Osteocyte (in vitro differentiated cells): Measurements from ENCODE around the gene SMIM22. TPM values are rescaled to one million over a fixed set of nuclear protein-coding genes. Genes with fewer than 3 reads are reported as not detected.
A peak's percentile ranks its signal among the peaks of the same experiment; 100 is the strongest.

Experiments
- DNase-seq: peaks from one replicate; pipeline ENCODE4 v3.0.0; 2021; ENCODE audit warnings: mixed read lengths; ENCODE audit not compliant: unreplicated experiment; ENCODE audit errors: extremely low spot score
- H3K27ac Mint-ChIP-seq: one replicate; pipeline ENCODE4 v1.8.0; 2021; ENCODE audit warnings: mild to moderate bottlenecking, mixed read lengths; ENCODE audit not compliant: unreplicated experiment
- H3K27me3 Mint-ChIP-seq: one replicate; pipeline ENCODE4 v1.8.0; 2021; ENCODE audit warnings: mixed read lengths; ENCODE audit not compliant: unreplicated experiment
- H3K36me3 Mint-ChIP-seq: one replicate; pipeline ENCODE4 v1.8.0; 2021; ENCODE audit warnings: mixed read lengths; ENCODE audit not compliant: unreplicated experiment
- H3K4me1 Mint-ChIP-seq: one replicate; pipeline ENCODE4 v1.8.0; 2021; ENCODE audit warnings: mixed read lengths; ENCODE audit not compliant: unreplicated experiment
- H3K4me3 Mint-ChIP-seq: one replicate; pipeline ENCODE4 v1.8.0; 2021; ENCODE audit warnings: mild to moderate bottlenecking, moderate library complexity, mixed read lengths; ENCODE audit not compliant: unreplicated experiment
- H3K9me3 Mint-ChIP-seq: one replicate; pipeline ENCODE4 v1.8.0; 2021; ENCODE audit warnings: mixed read lengths; ENCODE audit not compliant: unreplicated experiment
- total RNA-seq: library from RNA; stranded (reverse); gene quantifications from 2 replicates; pipeline ENCODE4 v1.2.1, GENCODE V29; 2021
- TF ChIP-seq, protein P1 (sequence below): fragments of 200-600 bp; sonication (generic); IDR thresholded peaks from 2 replicates; pipeline ENCODE4 v1.5.0; 2021; ENCODE audit warnings: antibody characterized with exemption, mild to moderate bottlenecking, moderate library complexity

SMIM22 gene
- total RNA-seq, 1 donor from 2014 or later = not detected

DNA sequence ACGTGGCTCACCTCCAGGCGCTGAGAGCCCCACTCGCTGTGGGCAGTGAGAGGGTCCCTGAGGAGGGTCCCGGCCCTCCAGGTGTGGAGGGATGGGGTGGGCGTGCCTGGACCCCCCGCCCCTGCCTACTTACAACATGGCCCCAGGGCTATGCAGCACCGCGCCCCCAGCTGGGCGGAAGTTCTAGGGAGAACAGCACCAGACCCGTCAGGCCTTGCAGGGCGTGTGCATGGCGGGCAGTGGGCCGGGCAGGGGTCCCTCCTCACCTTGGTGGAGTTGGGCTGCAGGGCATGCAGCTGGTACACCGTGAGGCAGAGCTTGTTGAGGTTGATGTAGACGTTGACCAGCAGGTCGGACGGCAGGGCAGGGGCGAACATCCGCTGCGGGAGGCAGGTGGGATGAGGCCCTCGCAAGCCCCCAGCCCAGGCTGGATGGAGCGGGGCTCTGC, 2.7 kb downstream of the SMIM22 start:
- Mint-ChIP-seq H3K27me3 (no peaks in the 10 kb centered on the region), H3K9me3 (no peaks in the 10 kb centered on the region), H3K27ac (no peak overlapping the region), H3K4me1 (peaks cover 8% of the 10 kb centered on the region), H3K4me3 (no peak overlapping the region), H3K36me3 (no peaks in the 10 kb centered on the region)
- TF ChIP-seq, protein P1, sequence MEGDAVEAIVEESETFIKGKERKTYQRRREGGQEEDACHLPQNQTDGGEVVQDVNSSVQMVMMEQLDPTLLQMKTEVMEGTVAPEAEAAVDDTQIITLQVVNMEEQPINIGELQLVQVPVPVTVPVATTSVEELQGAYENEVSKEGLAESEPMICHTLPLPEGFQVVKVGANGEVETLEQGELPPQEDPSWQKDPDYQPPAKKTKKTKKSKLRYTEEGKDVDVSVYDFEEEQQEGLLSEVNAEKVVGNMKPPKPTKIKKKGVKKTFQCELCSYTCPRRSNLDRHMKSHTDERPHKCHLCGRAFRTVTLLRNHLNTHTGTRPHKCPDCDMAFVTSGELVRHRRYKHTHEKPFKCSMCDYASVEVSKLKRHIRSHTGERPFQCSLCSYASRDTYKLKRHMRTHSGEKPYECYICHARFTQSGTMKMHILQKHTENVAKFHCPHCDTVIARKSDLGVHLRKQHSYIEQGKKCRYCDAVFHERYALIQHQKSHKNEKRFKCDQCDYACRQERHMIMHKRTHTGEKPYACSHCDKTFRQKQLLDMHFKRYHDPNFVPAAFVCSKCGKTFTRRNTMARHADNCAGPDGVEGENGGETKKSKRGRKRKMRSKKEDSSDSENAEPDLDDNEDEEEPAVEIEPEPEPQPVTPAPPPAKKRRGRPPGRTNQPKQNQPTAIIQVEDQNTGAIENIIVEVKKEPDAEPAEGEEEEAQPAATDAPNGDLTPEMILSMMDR = no peak
- DNase-seq = no peak

DNA sequence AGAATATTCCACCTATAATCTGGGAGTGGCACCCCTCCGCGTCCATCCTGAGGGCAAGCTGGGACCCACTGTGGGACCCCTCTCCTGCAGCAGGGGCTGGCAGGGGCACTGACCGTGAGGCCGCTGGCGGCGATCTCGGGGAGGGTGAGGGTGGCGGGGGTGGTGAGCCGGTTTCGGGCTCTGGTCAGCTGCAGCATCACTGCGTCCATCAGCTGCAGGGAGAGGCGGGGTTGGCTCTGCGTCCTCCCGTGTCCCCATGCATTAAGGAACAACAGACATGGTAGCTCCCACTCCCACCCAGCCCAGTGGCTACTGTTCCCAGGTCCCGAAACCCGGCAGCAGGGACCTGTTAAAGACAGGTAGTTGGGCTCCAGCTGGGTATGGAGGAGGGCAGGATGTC, 3.3 kb downstream of the SMIM22 start:
- Mint-ChIP-seq H3K27me3 (no peaks in the 10 kb centered on the region), H3K27ac (no peak overlapping the region), H3K9me3 (no peaks in the 10 kb centered on the region), H3K4me1 (peaks cover 15% of the 10 kb centered on the region), H3K4me3 (peak overlapping the region; percentile 17), H3K36me3 (no peaks in the 10 kb centered on the region)
- no peak for DNase-seq
- TF ChIP-seq, protein P1 = no peak

DNA sequence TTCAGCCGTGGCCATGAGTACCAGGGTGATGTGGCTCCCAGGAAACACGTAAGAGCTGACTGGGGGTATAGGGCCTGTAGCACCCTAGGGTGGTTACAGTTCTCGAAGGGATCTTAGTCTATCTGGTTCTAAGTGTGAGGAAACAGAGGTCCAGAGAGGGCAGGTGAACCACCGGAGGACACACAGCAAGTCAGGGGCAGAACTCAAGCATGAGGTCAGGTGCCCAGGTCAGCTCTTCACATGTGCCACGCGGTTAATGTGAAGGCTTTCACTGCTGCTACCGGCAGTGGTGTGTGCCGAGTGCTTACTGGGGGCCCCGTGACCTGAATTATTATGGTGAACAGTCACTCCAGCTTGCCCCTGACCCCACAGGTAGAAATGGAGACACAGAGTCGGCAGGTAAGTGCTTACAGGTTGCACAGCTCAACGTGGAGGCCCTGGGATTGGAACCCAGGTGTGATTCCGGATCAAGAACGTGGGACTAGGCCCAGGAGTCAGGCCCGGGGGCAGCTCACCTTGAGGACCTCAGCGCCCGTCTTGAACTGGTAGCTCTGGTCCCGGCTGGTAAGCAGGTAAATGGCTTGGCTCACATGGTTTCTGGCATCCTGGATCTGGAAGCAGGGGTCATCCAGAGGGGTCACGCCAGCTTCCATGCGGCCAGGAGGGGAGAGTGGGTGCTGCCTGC, 4.1 kb downstream of the SMIM22 start:
- Mint-ChIP-seq H3K27ac (no peak overlapping the region), H3K4me3 (no peak overlapping the region)

DNA sequence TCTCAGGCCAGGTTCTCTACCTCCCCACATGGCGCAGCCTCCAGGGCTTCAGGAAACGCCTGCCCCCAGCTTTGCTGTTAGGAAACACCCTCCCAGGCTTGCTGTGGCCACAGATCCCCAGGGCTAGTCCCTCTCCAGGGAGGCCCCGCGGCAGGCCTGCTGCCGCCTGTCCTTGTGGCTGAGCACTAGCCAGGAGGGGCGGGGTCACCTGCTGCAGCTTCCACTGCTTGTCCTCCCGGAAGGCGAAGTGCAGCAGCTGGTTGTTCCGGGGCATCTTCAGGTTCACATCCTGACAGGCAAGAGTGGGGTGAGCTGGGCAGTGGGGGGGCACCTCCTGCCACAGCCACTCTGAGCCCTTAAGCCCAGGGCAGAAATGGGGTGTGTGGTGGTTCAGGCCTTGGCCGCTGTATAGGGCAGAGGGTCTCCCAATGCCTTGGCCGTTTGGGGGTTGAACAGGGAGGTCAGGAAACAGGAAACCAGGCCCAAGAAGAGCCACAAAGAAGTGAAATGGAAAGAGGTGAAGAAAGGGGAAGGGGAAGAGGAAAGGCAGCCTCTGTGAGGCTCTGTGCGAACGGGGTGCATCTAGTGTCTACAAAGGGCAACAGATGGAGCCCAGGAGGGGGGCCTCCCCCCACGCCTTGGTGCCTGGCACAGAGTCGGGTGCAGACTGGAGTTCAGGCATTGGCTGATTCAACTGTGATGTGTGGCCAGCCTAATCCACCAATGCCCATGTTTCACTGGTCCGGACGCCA, 5.3 kb downstream of the SMIM22 start:
- Mint-ChIP-seq H3K36me3 (peaks cover 8% of the 10 kb centered on the region), H3K27ac (no peak overlapping the region), H3K27me3 (no peaks in the 10 kb centered on the region), H3K4me1 (peaks cover 19% of the 10 kb centered on the region), H3K9me3 (no peaks in the 10 kb centered on the region), H3K4me3 (peak overlapping the region; percentile 48)
- no peak for DNase-seq
- TF ChIP-seq, protein P1 = no peak

More for the DNA sequence above, 4.1 kb downstream of the SMIM22 start:
- TF ChIP-seq, protein P1 = no peak
- no peaks in the 10 kb centered on the region for H3K27me3 Mint-ChIP-seq
- H3K4me1 Mint-ChIP-seq = peaks cover 19% of the 10 kb centered on the region
- no peak for DNase-seq
- no peaks in the 10 kb centered on the region for H3K9me3 Mint-ChIP-seq
- H3K36me3 Mint-ChIP-seq = no peaks in the 10 kb centered on the region
